ENCODE measurements around the gene ENTREP3.

DNA sequence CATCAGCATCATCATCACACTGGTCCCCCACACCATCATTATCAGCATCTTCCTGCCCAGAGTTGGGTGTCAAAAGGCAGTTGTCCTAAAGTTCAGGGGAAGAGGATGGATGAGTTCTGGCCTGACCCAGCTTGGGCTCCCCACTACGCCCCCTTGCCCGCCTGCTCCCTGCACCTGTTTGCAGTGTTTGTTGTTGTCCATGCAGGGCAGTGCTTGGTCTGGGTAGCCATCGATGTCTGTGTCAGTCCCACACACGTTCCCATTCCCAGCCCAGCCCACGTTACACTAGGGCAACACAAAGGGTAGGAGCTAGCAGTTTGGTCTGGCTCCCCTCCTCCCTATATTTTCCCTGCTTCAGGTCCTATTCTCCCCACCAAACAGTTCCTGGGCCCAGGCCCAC is 54.4 kb downstream of the ENTREP3 start:
- no peak for TF ChIP-seq POLR2AphosphoS5 (IDR thresholded peaks at IDR 0.05; ENCODE audit: borderline replicate concordance, low read depth, low read length)
- no peak for TF ChIP-seq EZH2 (IDR thresholded peaks at IDR 0.05)
- no peak for TF ChIP-seq FOXP2 (optimal IDR thresholded peaks at IDR 0.05; ENCODE audit: control extremely low read depth, extremely low read length, insufficient read depth)

Data from SK-N-MC (cell line).